ENCODE measurements around the gene CACNA2D1. TPM values are rescaled to one million over a fixed set of nuclear protein-coding genes. Genes with fewer than 3 reads are reported as not detected.

Gene CACNA2D1
- polyA plus RNA-seq, 1 experiment: 19.5 TPM

GRCh38 chr7:82087099-82087498 lies 356.5 kb downstream of the CACNA2D1 start:
- DNase-seq (ENCODE audit: low read depth, low spot score): no peak
- no peaks in the 10 kb centered on the region for H3K27me3 ChIP-seq (ENCODE audit: control insufficient read depth, insufficient read depth, low read length)
- ChIA-PET POLR2A (no interaction called here), CTCF (no interaction called here)
- no peak for TF ChIP-seq CTCF (IDR thresholded peaks at IDR 0.05; ENCODE audit: low read depth, low read length)
- no peaks in the 10 kb centered on the region for H3K9me3 ChIP-seq (ENCODE audit: control insufficient read depth, insufficient read depth, low read length)
- H3K4me3 ChIP-seq (ENCODE audit: low read depth, low read length): no peak overlapping the region
- H3K27ac ChIP-seq (ENCODE audit: low read depth, low read length): no peak overlapping the region

- CTCF ChIA-PET: no interaction called here
- DNase-seq (ENCODE audit: low read depth, low spot score): no peak
Measured at GRCh38 chr7:82085116-82085515, 358.5 kb downstream of the CACNA2D1 start.

GRCh38 chr7:82081644-82082224 lies 361.8 kb downstream of the CACNA2D1 start:
- ChIA-PET CTCF (interaction anchor here (0.5 kb wide), 1 partner anchor 312 kb away, joined by 3 read pairs; the partner anchor contains the start of gene HGF), POLR2A (no interaction called here)
- DNase-seq (ENCODE audit: low read depth, low spot score): no peak

More at GRCh38 chr7:82085116-82085515, 358.5 kb downstream of the CACNA2D1 start:
- no peak overlapping the region for H3K27ac ChIP-seq (ENCODE audit: low read depth, low read length)
- POLR2A ChIA-PET: no interaction called here
- H3K4me3 ChIP-seq (ENCODE audit: low read depth, low read length): no peak overlapping the region
- no peaks in the 10 kb centered on the region for H3K27me3 ChIP-seq (ENCODE audit: control insufficient read depth, insufficient read depth, low read length)
- H3K9me3 ChIP-seq (ENCODE audit: control insufficient read depth, insufficient read depth, low read length): no peaks in the 10 kb centered on the region
- no peak for TF ChIP-seq CTCF (IDR thresholded peaks at IDR 0.05; ENCODE audit: low read depth, low read length)

GRCh38 chr7:82080254-82080927 lies 363.2 kb downstream of the CACNA2D1 start:
- Histone ChIP-seq H3K27ac (ENCODE audit: low read depth, low read length) (no peak overlapping the region), H3K9me3 (ENCODE audit: control insufficient read depth, insufficient read depth, low read length) (no peaks in the 10 kb centered on the region), H3K27me3 (ENCODE audit: control insufficient read depth, insufficient read depth, low read length) (no peaks in the 10 kb centered on the region), H3K4me3 (ENCODE audit: low read depth, low read length) (no peak overlapping the region)
- ChIA-PET POLR2A (interaction anchor here (0.5 kb wide), 1 partner anchor 18 kb away, joined by 6 read pairs; no protein-coding TSS in a partner anchor), CTCF (no interaction called here)
- no peak for TF ChIP-seq CTCF (IDR thresholded peaks at IDR 0.05; ENCODE audit: low read depth, low read length)
- DNase-seq (ENCODE audit: low read depth, low spot score): no peak

More at GRCh38 chr7:82081644-82082224, 361.8 kb downstream of the CACNA2D1 start:
- no peak for TF ChIP-seq CTCF (IDR thresholded peaks at IDR 0.05; ENCODE audit: low read depth, low read length)
- H3K4me3 ChIP-seq (ENCODE audit: low read depth, low read length): no peak overlapping the region
- no peak overlapping the region for H3K27ac ChIP-seq (ENCODE audit: low read depth, low read length)
- H3K9me3 ChIP-seq (ENCODE audit: control insufficient read depth, insufficient read depth, low read length): no peaks in the 10 kb centered on the region
- no peaks in the 10 kb centered on the region for H3K27me3 ChIP-seq (ENCODE audit: control insufficient read depth, insufficient read depth, low read length)

GRCh38 chr7:82079527-82079926 lies 364.1 kb downstream of the CACNA2D1 start:
- Histone ChIP-seq H3K27ac (ENCODE audit: low read depth, low read length) (no peak overlapping the region), H3K27me3 (ENCODE audit: control insufficient read depth, insufficient read depth, low read length) (no peaks in the 10 kb centered on the region), H3K4me3 (ENCODE audit: low read depth, low read length) (no peak overlapping the region), H3K9me3 (ENCODE audit: control insufficient read depth, insufficient read depth, low read length) (no peaks in the 10 kb centered on the region)
- no peak for TF ChIP-seq CTCF (IDR thresholded peaks at IDR 0.05; ENCODE audit: low read depth, low read length)
- POLR2A ChIA-PET: interaction anchor here (0.7 kb wide), 1 partner anchor 146 kb away, joined by 5 read pairs; no protein-coding TSS in a partner anchor
- CTCF ChIA-PET: no interaction called here
- DNase-seq (ENCODE audit: low read depth, low spot score): no peak
